Dendritic cell treated with granulocyte-macrophage colony-stimulating factor and Interleukin-4, amounts not matched to agents 40 ng/mL and 50 ng/mL, for 4 days (primary cell): ENCODE measurements around the gene CYTL1.

Source experiments
- H3K27ac Mint-ChIP-seq: one replicate; pipeline ENCODE4 v1.8.0; 2022; ENCODE audit warnings: mild to moderate bottlenecking, mixed read lengths
- H3K27me3 Mint-ChIP-seq: one replicate; pipeline ENCODE4 v1.8.0; 2022; ENCODE audit warnings: mild to moderate bottlenecking, mixed read lengths
- H3K36me3 Mint-ChIP-seq: one replicate; pipeline ENCODE4 v1.8.0; 2022; ENCODE audit warnings: low read depth, mixed read lengths
- H3K4me1 Mint-ChIP-seq: one replicate; pipeline ENCODE4 v1.8.0; 2022; ENCODE audit warnings: low read depth, mixed read lengths
- H3K4me3 Mint-ChIP-seq: one replicate; pipeline ENCODE4 v1.8.0; 2022; ENCODE audit warnings: mild to moderate bottlenecking, moderate library complexity, mixed read lengths
- H3K9me3 Mint-ChIP-seq: one replicate; pipeline ENCODE4 v1.8.0; 2022; ENCODE audit warnings: mixed read lengths
- intact Hi-C: fragments of 100-400 bp; cut with micrococcal nuclease; formaldehyde crosslinking; loops from one replicate; pipeline ENCODE4 v1.15.0; 2022

The CYTL1 gene

GRCh38 chr4:5043579-5043978 lies 24.3 kb upstream of the CYTL1 start:
- no peak overlapping the region for H3K27ac Mint-ChIP-seq
- no peaks in the 10 kb centered on the region for H3K9me3 Mint-ChIP-seq
- H3K4me3 Mint-ChIP-seq: no peak overlapping the region
- no peaks in the 10 kb centered on the region for H3K27me3 Mint-ChIP-seq
- no peaks in the 10 kb centered on the region for H3K36me3 Mint-ChIP-seq
- intact Hi-C loops: no loop called here
- peaks cover 52% of the 10 kb centered on the region for H3K4me1 Mint-ChIP-seq

GRCh38 chr4:5041699-5042098 lies 22.4 kb upstream of the CYTL1 start:
- peaks cover 54% of the 10 kb centered on the region for H3K4me1 Mint-ChIP-seq
- intact Hi-C loops: no loop called here
- no peaks in the 10 kb centered on the region for H3K36me3 Mint-ChIP-seq
- H3K4me3 Mint-ChIP-seq: no peak overlapping the region
- H3K9me3 Mint-ChIP-seq: no peaks in the 10 kb centered on the region
- H3K27ac Mint-ChIP-seq: no peak overlapping the region
- H3K27me3 Mint-ChIP-seq: no peaks in the 10 kb centered on the region

DNA sequence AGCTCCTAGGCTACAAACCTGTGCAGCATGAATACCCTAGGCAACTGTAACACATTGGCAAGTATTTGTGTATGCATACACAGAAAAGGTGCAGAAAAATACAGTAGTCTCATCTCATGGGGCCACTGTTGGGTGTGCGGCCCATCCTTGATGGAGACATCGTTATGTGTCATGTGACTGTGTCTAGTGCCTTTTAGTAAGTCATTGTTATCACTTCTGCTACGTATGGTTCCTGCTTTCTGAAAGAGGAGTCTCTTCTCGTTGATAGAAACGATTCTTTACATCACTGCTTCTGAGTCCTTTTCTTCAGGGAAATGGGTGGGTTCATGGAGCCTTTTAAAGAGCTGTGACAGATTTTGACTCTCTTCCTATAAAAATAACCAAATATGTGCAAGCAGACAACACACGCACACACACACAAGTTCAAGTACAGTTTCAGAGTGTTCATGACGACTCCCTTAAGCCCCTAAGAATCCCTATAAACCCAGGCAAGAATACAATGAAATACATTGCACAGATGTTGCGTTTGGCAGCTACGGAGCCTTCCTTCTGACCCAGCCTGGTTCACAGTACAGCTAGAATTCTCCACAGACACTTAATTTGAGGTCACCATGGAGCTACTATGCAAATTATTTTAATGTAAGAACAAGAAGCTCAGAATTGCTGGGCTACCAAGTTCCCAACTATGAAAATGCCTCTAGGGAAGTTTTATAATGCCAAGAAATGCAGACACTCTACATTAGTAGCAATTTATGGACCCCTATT lies 21.8 kb upstream of the CYTL1 start:
- Mint-ChIP-seq H3K36me3 (no peaks in the 10 kb centered on the region), H3K4me3 (no peak overlapping the region), H3K27me3 (no peaks in the 10 kb centered on the region), H3K4me1 (peaks cover 50% of the 10 kb centered on the region), H3K27ac (no peak overlapping the region), H3K9me3 (no peaks in the 10 kb centered on the region)
- intact Hi-C loops: no loop called here

DNA sequence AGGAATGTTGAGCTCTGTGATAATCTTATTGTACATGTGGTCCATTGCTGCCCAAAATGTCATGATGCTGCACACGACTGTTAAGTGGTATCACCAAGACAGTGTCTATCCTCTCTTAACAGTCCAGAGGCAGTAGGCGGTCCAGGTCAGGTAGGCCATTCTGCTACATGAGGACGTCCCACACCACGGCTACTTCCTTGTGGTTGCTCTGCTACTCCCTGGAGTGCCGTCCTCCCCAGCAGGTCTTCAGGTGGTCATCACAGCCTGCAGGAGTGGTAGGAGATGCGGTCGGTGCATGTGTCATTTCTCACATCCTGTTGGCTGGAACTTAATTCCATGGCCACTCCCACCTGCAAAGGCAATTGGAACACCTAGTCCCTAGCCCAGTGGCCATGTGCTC lies 20.5 kb upstream of the CYTL1 start:
- no peak overlapping the region for H3K4me3 Mint-ChIP-seq
- intact Hi-C loops: no loop called here
- no peaks in the 10 kb centered on the region for H3K9me3 Mint-ChIP-seq
- H3K36me3 Mint-ChIP-seq: no peaks in the 10 kb centered on the region
- peaks cover 44% of the 10 kb centered on the region for H3K4me1 Mint-ChIP-seq
- no peaks in the 10 kb centered on the region for H3K27me3 Mint-ChIP-seq
- no peak overlapping the region for H3K27ac Mint-ChIP-seq

- Mint-ChIP-seq H3K4me3 (no peak overlapping the region), H3K9me3 (no peaks in the 10 kb centered on the region), H3K4me1 (peaks cover 48% of the 10 kb centered on the region), H3K27me3 (no peaks in the 10 kb centered on the region), H3K36me3 (no peaks in the 10 kb centered on the region), H3K27ac (no peak overlapping the region)
- intact Hi-C loops: no loop called here
Observed at GRCh38 chr4:5037553-5038551, 18.6 kb upstream of the CYTL1 start.

- Mint-ChIP-seq H3K36me3 (no peaks in the 10 kb centered on the region), H3K9me3 (no peaks in the 10 kb centered on the region), H3K27ac (no peak overlapping the region), H3K4me1 (peaks cover 59% of the 10 kb centered on the region), H3K27me3 (no peaks in the 10 kb centered on the region), H3K4me3 (no peak overlapping the region)
- intact Hi-C loops: no loop called here
Observed at GRCh38 chr4:5036239-5036638, 17.0 kb upstream of the CYTL1 start.

DNA sequence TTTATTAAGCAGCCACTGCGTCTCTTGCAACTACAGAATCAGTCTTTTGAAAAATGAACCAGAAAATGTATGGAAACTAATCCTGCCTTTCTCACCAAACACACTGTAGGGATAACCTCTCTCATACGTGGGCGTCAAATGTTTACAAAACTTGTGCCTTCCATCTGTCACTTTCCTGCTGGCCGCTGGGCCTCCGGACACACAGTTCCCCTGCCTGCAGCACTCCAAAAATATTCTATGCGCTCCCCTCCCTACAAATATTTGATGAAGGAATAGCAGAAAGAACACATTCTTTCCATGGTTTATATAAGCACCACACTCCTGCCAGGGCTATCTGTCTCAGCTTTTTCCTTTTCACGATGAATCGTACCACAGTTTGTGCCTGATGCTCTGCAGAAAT lies 14.9 kb upstream of the CYTL1 start:
- no peak overlapping the region for H3K4me3 Mint-ChIP-seq
- no peaks in the 10 kb centered on the region for H3K36me3 Mint-ChIP-seq
- H3K27ac Mint-ChIP-seq: peak overlapping the region; percentile 85
- H3K27me3 Mint-ChIP-seq: no peaks in the 10 kb centered on the region
- intact Hi-C loops: no loop called here
- H3K4me1 Mint-ChIP-seq: peaks cover 55% of the 10 kb centered on the region
- no peaks in the 10 kb centered on the region for H3K9me3 Mint-ChIP-seq

DNA sequence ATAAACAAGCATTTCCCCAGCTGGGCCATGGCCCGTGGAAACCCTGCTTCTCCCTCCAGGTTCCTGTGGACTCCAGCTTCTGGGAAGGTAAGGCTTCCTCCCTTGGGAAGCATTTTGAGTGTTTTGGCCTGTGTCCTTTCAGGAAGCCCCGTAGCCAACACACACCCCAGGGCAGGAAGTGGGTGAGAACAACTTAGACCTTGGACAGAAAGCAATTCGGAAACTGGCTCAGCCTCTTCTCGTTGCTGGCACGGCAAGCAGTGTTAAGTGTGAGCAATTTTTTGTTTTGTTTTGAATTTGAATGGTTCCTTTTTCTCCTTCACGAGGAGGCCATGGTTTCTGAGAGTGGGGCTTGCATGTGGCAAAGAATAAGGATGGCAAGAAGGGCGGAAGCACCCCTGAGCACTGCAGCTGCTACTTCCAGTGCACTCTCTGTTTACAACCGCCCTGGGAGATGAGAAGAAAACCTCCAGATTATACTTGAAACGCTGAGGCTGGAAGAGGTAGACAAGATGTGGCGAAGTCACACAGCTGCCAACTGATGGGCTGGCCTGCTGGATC lies 14.1 kb upstream of the CYTL1 start:
- Mint-ChIP-seq H3K4me1 (peaks cover 54% of the 10 kb centered on the region), H3K36me3 (no peaks in the 10 kb centered on the region), H3K9me3 (no peaks in the 10 kb centered on the region), H3K27me3 (no peaks in the 10 kb centered on the region), H3K27ac (peak overlapping the region; percentile 85), H3K4me3 (peak overlapping the region; percentile 68)
- intact Hi-C loops: no loop called here

- no peaks in the 10 kb centered on the region for H3K27me3 Mint-ChIP-seq
- H3K27ac Mint-ChIP-seq: peak overlapping the region; percentile 85
- intact Hi-C loops: no loop called here
- peaks cover 49% of the 10 kb centered on the region for H3K4me1 Mint-ChIP-seq
- H3K36me3 Mint-ChIP-seq: no peaks in the 10 kb centered on the region
- H3K9me3 Mint-ChIP-seq: no peaks in the 10 kb centered on the region
- peak overlapping the region; percentile 68 for H3K4me3 Mint-ChIP-seq
Observed at GRCh38 chr4:5032813-5033212, 13.6 kb upstream of the CYTL1 start.

DNA sequence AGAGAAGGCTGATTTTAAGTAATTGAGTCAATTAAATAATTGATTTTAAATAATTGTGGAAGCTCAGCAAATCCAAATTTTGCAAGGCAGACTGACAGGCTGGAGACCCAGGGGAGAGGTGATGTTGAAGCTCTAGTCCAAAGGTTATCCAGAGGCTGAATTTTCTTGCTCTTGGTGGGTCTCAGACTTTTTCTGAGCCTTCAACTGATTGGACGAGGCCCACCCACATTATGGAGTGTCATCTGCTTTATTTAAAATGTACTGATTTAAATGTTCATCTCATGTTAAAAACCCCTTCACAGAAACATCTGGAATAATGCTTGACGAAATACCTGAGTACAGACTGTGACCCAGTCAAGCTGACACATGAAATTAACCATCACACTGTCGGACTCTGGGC lies 11.7 kb upstream of the CYTL1 start:
- H3K27ac Mint-ChIP-seq: no peak overlapping the region
- no peaks in the 10 kb centered on the region for H3K9me3 Mint-ChIP-seq
- no peaks in the 10 kb centered on the region for H3K27me3 Mint-ChIP-seq
- peaks cover 46% of the 10 kb centered on the region for H3K4me1 Mint-ChIP-seq
- no peak overlapping the region for H3K4me3 Mint-ChIP-seq
- intact Hi-C loops: no loop called here
- no peaks in the 10 kb centered on the region for H3K36me3 Mint-ChIP-seq

DNA sequence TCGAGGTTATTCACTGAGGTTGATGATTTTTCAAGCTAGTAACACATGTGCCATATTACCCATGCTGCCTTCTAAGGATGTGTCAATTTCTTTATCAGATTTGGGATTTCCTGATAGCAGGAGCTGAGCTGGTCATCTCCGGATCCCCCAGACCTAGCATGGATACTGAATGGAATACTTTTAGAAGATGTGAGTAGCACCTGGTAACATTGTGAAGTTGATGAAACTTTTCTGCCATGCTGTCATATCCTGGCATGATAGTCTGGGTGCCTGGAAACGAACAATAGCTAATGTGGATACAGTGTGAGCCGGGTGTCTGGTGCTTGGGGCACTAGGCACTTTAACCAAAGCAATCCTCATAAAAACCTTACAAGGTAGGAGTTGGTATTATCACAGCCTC lies 11.0 kb upstream of the CYTL1 start:
- no peak overlapping the region for H3K4me3 Mint-ChIP-seq
- H3K27me3 Mint-ChIP-seq: no peaks in the 10 kb centered on the region
- no peaks in the 10 kb centered on the region for H3K36me3 Mint-ChIP-seq
- H3K9me3 Mint-ChIP-seq: no peaks in the 10 kb centered on the region
- intact Hi-C loops: no loop called here
- peaks cover 50% of the 10 kb centered on the region for H3K4me1 Mint-ChIP-seq
- no peak overlapping the region for H3K27ac Mint-ChIP-seq

- Mint-ChIP-seq H3K4me3 (no peak overlapping the region), H3K27ac (no peak overlapping the region), H3K9me3 (no peaks in the 10 kb centered on the region), H3K27me3 (no peaks in the 10 kb centered on the region), H3K36me3 (no peaks in the 10 kb centered on the region), H3K4me1 (peaks cover 50% of the 10 kb centered on the region)
- intact Hi-C loops: no loop called here
Observed at GRCh38 chr4:5029447-5029846, 10.2 kb upstream of the CYTL1 start.

- H3K27ac Mint-ChIP-seq: no peak overlapping the region
- H3K27me3 Mint-ChIP-seq: no peaks in the 10 kb centered on the region
- intact Hi-C loops: no loop called here
- H3K4me1 Mint-ChIP-seq: peaks cover 45% of the 10 kb centered on the region
- H3K36me3 Mint-ChIP-seq: no peaks in the 10 kb centered on the region
- H3K9me3 Mint-ChIP-seq: no peaks in the 10 kb centered on the region
- H3K4me3 Mint-ChIP-seq: no peak overlapping the region
Observed at GRCh38 chr4:5028480-5028879, 9.2 kb upstream of the CYTL1 start.

GRCh38 chr4:5027346-5027745 lies 8.1 kb upstream of the CYTL1 start:
- Mint-ChIP-seq H3K27me3 (no peaks in the 10 kb centered on the region), H3K36me3 (no peaks in the 10 kb centered on the region), H3K4me1 (peaks cover 33% of the 10 kb centered on the region), H3K27ac (no peak overlapping the region), H3K9me3 (no peaks in the 10 kb centered on the region), H3K4me3 (no peak overlapping the region)
- intact Hi-C loops: no loop called here
